Stimulated activated CD8-positive, alpha-beta memory T cell treated with anti-CD3 and anti-CD28 coated beads, Interleukin-15, amount 100 ng/mL, for 48 hours (primary cell): ENCODE data around the gene ANKRD39.
"Not testable (repeated sequence)": the region's sequence is repeated elsewhere in the genome, so short reads cannot be mapped to it uniquely, and the experiment has no call there.

Experiments used
- DNase-seq, 2 donors: peaks; one replicate each; pipeline ENCODE4 v3.0.0-alpha.2; 2020; ENCODE audit warnings: low read depth in 2 of 2

ANKRD39 gene

DNA sequence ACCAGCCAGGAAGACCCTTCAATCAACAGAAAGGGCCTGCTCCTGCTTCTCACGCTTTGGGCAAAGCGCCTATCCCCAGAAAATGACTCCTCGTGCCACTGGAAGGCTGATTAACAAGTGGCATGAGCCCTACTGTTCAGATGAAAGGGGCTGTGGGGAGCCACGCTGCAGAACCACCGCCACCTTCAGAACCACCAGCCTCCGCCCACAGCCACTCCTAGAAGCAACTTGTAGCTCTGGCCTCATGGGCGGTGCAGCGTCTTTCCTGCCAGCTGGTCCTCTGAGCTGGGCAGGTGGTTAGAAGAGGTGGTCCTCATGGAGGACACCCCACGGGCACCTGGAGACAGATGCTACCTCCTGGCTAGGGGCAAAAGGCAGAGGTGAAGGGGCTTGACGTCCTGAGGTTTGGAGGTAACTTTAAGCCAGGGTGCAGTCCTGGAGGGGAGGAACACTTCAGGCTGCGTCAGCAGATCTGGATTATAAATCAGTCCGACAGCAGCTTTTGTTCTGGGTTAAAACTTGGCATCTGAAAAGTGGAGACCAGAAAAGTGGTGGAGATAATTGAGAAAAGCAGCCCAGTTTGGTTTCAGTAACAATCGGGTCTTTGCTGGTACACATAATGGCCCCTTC, 12.9 kb upstream of the ANKRD39 start:
- no peak for DNase-seq

DNA sequence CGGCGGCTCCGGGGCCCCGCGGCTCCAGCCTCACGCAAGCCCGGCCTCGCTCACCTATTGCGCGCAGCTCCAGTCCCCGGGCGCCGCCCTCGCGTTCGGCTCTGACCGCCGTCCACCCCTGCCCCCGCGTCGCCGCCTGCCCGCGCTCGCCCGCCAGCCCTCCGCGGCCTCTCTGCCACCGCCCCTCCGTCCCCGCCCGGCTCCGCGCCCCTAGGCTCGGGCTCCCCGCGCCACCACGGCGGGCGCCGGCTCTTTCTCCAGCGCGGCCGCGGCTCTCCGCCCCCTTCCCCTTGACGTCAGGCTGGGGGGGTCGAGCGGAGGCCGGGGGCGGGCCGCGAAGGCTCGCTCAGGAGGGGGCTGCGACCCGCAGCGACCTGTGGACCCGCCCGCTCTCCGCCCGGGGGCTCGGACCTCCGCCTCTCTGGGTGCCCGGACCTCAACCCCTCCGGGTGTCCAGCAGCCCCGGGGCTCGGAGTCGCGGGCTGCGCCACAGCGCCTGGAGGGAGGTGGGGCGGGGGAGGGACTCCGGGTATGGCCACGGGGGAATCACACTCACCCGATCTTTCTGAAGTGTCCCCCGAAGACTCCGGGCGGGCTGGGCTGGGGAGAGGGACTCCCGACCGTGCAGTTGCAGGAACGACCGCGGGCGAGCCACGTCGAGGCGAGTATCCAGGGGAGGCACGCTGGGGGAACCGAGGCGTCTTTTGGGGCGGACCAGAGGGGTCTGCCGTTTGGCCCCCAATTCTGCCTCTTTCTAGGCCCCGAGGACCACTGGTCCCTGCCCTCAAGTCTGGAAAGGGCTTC, 12.2 kb upstream of the ANKRD39 start, which contains the start of gene SEMA4C:
SEMA4C (minus strand) TSS at position 259 of the 804 bp plus-strand sequence. CDS start 2,194 bp downstream, outside the sequence.
- no peak for DNase-seq

DNA sequence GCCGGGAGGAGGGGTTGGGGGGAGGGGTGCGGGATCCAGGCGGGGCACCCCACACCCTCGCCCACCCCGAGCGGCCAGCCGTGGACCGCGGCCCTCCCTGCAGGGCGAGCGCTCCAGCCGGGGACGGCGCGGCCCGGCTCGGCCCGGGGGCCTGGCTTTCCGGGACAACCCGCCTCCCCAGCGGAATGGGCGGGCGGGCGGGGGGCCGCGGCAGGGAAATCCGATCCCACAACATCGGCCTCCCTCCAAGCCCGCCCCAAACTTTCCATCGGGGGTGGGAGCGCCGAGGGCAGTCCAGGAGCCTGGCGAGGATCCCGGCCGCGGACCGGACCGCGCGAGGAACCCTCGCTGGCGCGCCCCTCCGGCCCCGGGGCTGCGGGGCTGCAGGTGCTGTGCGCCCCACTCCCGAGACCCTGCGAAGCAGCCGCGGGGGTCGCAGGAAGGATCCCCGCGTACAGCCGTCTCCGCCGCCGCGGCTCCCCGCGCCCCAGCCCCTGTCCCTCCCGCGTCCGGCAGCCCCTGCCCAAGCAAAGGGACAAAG, 11.5 kb upstream of the ANKRD39 start:
- DNase-seq: no peak

DNA sequence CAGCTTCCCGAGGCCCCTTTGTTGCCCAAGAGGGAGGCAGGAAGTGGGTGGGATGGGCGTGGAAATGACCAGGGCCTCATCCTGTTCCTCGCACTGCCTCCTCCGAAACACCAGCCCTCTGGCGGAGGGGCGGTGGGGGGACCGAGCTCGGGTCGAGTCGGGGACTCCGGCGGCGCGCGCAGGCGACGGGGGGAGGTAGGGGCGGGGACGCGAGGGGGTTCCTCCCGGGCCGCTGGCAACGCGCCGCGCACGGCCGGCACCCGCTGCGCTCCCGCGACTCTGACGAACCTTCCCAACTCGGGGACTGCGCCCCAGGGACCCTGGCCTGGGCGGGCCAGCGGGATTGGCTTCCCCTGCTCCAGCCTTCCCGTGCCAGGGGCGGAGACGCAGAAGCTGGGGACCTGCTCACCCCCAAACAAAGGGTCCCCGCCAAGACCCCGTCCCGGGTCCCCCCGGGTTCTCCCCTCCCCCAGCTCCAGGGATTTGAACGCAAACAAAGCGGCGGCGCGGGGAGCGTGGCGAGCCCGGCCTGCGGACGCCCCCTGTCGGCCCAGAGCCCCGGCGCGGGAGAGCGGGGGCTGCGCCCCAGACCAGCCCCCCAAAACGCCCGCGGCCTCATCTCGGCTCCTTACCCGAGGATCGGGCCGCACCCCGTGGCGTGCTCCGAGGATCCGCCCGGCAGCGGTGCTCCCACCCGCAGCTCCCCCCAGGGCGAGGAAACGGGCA, 10.9 kb upstream of the ANKRD39 start:
- peak; percentile 58 to 59 for DNase-seq

DNA sequence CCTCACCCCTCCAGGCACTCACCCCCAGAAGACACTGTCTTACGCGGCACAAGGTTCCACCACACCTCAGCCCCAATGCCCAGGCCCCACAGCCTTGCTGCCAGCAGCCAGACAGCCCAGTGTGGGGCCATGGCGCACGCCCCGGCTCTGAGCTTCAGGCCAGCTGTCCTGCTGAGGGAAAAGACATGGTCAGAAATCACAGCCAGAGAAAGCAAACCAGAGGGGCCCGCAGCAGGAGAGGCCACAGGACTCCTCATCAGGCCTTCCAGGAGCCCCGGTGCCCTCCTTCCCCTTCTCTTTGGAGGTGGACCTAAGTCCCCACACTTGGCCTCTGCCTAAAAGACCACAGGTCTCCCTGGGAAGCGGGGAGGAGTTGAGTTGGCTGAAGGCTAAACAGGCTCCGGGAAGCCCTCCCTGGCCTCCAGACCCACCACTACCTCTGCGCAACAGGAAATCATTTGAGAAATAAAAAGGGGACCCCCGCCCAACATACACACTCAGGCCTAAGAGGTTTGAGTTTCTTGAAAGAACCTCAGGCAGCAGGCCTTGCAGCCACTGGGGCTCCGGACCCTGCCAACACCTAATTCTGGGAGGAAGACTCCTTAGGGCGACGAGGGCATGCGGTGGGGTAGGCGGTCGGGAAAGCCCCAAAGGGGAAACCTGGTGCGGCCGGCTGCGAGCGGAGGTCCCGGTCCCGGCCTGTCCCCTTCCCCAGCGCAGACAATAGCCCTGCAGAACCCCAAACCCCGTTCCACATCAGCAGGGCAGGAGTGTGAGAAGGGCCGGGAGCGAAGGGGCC, 10.1 kb upstream of the ANKRD39 start:
- no peak for DNase-seq

DNA sequence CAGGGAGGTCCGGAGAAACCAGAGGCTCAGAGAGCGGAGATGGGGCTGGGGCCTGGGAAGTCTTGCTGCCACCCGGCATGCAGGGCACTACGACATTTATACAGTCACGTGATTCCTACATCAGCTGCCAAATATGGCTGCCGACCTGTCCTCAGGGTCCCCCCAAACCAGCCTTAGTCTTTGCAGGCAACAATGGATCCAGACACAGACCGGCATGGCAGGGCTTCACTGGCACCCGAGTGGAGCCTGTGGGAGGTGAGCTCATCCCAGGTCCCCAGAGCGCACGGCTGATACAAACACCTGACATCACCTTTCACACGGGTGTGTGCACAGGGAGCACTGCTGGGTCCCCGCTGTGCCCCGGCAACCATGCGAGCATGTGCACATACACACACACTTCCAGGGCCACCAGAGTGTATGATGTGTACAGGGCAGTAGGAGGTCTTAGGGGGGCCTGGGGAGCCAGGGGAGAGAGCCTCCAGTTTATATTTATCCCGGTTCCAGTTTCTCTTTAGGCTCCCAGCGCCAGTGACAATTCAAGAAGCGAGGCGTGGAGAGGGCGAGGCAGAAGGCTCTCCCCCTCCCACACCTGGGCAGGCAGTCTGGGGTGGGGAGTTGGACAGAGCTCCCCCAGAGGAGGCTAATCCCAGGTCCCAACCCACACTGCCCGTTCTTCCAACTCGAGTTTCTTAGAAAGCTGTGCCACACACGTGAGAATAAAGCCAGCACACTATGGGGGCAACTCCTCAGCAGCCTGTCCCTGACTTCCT, 9.4 kb upstream of the ANKRD39 start:
- no peak for DNase-seq

DNA sequence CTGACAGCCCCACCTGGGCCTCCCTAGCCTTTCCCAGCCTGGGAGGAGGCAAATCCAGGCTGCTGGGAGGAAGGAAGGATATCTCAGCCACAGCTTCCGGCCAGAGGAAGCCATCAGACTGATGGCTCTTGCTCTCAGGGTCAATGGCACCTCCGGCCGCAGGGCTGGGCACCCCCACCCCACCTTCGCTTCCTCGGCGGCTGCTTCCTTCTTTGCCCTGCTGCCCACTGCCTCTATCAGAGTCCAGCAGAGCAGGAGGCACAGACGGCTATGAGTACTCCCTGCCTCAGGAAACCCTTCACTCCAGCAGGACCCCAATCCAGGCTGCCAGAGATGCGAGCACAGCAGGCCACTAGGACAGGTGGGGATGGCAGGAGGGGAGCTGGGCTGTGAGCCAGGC, 8.8 kb upstream of the ANKRD39 start:
- no peak for DNase-seq

DNA sequence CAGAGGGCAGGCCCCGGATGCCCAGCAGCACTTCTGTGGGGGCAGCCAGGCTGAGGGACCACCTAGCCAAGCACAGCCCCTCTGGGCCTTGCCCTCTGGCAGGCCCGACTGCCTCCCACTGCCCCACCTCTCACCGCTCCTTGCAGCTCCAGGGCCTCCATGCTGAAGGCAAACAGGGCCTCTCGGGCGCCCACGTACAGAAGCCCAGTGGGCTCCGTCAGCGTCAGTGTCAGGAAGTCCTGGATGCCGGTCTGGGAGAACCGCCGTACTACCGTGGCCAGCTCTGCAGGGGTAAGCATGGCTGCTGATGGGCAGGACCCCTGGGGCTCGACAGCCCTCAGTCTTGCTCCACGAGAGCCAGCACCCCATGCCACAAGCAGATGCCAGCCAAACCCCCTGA, 8.3 kb upstream of the ANKRD39 start:
- no peak for DNase-seq

DNA sequence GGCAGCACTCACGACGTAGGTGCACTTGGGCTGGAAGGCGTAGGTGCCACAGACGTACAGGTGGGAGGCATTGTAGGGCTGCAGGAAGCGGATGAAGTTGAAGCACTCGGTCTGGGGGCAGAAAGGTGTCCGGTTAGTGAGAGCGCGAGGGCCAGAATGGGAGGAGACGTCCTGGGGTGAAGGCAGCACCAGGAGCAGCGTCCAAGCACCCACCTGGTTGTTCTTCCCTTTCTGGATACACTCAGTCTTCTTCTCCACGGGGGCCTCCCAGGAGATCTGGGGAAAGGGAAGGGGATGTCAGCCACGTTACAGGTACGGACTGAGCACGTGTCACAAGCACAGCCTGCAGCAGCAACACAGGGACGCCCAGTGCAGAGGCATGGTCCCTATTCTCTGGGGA, 7.8 kb upstream of the ANKRD39 start:
- DNase-seq: no peak

DNA sequence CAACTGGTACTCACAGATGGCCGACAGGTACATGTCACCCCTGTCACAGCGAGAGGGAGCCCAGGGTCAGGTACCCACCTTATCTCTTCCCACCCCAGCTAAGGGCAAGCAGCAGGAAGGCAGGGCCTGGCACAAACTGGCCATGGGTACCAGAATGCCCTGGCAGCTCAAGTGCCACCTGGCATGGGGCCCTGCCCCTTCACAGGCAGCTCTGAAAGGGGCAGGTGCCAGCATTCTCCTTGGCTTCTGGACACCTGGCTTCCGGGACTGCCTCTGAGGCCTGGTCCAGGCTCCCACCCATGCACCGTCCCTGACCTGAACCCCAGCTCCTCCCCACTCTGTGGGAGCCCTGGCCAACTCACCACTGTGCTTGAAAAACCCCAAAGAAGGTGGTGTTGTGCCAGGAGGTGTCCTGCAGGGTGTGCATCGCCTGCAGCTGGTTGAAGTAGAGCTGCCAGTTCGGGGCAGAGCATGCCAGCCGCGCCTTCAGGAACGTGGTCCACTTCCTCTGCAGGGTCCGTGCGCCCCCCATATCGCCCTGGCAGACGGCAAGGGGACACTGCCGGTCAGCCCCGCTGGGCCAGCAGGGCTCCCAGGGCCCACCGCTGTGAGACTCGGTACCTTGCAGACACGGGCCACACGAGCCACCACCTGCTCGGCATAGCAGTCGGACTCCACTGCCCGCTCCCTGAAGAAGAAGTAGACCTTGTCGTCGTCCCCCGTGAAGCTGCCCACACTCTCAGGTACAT, 6.7 kb upstream of the ANKRD39 start:
- DNase-seq: no peak

DNA sequence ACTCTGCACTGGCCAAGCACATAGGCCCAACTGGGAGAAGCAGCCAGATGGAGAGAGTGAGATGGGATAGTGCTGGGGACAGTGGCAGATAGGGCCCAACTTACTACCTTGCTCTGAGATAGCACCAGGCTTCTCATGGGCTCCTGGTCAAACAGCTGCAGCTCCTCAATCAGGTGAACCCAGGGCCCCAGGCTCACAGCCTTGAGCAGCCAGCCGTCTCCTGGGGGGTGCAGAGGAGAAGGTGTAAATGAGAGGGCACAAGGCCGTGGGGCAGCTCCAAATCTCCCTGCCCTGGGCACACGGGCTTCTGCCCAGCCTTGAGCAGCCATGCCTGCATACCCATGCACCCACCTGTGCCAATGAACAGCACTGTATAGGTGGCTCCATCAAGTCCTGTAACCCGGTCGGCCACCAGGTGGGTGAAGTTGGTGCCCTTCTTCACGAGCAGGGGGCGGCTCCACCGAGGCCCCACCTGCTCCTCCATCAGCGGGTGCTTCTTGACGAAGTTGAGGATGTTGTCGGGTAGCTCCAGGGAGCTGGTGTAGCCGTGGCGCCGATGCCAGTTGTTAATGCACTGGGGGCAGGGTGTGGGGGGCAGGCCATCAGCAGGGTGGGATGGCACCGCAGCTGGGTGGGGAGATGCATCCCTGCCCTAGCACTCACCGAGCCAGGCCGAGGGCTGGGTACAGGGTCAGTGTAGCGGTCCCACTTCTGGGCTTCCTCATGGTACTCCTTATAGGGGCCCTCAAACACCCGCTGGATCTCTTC, 5.9 kb upstream of the ANKRD39 start:
- no peak for DNase-seq

DNA sequence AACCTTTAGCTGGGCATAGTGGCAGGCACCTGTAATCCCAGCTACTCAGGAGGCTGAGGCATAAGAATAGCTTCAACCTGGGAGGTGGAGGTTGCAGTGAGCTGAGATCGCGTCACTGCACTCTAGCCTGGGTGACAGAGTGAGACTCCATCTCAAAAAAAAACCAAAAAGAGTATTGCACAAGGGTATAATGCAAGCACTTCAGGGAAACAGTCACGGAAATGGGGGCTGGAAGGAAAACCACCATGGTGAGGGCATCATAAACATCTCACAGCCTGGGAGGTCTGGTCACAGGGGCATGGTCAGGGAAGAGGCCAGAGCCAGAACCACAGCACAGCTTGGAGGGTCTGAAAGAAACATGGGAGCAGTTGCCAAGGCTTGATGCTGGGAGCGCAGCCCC, 5.2 kb upstream of the ANKRD39 start:
- DNase-seq: not testable (repeated sequence)

DNA sequence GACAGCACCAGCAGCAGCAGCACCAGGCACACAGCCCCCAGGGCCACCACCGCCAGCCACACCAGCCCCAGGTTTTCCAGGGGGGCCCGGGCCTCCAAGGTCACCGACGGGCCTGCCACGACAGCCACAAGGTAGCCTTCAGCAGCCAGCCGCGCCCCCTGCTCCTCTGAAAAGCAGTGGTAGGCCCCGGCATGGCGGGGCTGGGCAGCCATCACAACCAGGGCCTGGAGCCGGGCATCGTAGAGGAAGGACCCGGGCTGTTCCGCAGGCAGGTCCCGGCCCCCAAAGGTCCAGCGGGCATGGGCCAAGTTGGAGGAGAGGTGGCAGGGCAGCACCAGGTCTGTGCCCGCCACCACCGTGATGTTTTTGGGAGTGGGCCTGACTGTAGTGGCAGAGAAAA, 3.3 kb upstream of the ANKRD39 start:
- DNase-seq: no peak

DNA sequence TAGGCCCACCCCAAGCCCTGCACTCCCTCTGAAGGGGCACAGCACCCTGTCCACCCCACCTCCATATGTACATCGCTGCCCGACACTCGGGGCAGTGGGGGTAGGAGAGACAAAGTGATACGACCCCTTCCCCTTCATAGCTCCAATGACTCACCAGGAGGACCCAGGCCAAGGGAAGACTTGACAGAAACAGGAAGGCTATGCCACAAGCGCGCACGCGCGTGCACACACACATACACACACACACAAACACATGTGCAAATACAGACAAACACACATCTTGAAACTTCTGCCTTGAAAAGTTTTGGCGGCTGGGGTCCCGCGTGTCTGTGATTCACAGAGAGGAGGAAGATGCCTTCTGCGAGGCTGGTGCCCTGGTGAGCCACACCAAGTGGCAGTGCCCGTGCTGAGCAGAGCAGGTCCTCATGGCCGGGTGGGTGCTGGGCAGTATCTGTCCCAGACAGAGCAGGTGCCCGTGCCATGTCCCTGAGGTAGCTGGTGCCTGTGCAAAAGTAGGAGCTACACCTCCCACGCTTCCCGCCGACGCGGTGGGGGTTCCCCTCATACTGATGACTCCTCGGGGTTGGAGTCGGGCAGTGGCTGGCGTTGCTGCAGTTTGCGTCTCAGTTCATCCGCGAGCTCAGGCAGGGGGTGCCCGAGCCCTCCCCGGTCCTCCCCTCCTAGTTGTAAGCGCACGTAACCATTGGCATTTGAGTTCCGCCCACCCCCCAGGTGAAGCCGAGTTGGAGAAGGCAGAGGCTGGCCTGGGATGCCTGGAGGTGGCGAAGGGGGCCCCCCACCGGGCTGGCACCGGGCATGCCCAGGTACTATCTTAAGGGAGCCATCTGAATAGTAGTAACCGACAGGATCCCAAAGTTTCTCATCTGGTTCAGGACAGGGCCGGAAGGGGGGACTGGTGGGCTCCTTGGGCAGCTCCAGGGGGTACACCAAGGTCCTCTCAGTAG, 2.5 kb upstream of the ANKRD39 start:
- DNase-seq: no peak

DNA sequence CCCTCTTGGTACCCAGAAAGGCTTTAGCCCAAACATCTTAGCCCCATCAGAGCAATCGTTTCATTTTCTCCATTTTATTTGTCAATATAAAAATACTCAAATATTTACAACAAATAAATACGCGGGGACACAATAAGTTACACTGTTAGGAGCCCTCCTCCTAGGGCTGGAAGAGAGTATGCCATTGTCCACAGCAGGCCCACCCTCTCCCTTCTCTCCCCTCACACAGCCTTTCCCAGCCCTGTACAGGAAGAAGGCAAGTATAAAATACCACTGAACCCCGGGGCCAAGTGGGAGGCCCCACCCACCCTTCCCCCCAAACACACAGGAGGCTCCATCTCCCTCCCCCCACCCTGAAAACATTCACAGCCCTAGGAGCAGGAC, 1.9 kb upstream of the ANKRD39 start:
- no peak for DNase-seq

DNA sequence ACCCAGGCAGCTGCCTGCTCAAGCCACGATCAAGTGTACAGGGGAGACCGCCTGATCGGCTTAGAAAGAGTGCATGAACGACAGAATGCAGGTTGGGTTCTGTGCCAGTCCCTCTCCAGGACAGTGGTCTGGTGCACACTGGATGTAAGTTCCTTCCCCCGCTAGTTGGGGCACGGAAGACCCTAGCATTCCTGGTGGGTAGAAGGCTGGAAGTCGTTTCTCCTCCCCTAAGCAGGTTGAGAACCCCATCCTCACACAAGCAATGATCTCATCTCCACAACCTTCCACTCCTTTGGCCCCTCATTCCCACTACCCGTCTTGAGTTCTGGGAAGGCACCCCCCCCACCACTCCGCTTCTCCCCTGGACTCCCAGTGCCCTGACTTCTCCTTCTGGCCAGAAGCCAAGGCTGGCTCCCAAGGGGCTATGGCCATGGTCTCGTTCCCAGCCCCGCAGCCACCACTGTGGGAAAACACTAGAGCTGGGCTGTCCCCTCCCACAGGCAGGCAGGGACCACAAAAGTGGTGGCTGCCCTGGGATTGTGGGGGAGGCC, 1.4 kb upstream of the ANKRD39 start:
- DNase-seq: no peak

DNA sequence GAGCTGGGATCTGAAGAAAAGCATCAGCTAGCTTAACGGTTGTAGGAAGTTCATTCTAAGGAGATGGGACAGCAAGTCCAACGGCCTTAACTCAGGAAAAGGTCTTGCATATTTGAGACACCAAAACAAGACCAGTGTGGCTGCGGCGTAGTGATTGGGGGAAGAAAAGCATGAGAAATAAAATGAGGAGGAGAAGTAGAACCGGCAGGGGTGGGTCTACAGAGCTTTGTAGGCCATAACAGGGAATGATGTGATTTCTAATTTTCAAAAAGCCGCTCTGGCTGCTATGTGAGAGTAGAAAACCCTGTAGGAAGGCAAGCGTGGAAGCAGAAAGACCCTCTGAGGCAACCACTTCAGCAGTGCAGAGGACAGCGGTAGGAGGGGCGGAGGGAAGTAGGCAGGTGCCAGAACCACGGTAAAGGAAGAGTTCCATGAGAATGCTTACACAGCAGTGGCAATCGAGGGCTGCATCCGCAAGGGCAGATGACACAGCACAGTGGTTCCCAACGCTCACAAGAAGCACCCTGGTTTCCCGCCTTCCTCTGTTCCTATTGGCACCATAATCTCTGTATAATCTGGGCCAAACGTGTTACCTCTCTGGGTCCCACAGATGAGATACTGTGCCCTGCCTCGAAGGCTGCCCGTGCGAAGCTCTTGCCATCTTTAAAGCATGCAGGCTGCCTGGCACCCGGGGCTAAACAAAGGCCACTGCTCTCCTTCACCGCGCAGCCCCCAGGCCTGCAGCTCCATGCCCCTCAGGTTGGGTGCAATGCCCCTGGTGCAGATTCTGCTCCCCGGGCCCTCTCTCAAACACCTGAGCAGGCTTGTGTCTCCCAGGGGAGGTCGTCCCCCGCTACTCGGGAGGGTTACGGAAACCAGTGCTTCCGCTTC, 795 bp downstream of the ANKRD39 start:
- no peak for DNase-seq
